HG02840 (cell line): ENCODE measurements around the gene BRME1.

Experiments
- ATAC-seq: cut with Tn5 transposase; IDR thresholded peaks from one replicate; pipeline ENCODE4 v1.9.1; 2021; ENCODE audit warnings: mild to moderate bottlenecking, moderate library complexity, moderate number of reproducible peaks; ENCODE audit not compliant: unreplicated experiment, low FRiP score

BRME1 gene

DNA sequence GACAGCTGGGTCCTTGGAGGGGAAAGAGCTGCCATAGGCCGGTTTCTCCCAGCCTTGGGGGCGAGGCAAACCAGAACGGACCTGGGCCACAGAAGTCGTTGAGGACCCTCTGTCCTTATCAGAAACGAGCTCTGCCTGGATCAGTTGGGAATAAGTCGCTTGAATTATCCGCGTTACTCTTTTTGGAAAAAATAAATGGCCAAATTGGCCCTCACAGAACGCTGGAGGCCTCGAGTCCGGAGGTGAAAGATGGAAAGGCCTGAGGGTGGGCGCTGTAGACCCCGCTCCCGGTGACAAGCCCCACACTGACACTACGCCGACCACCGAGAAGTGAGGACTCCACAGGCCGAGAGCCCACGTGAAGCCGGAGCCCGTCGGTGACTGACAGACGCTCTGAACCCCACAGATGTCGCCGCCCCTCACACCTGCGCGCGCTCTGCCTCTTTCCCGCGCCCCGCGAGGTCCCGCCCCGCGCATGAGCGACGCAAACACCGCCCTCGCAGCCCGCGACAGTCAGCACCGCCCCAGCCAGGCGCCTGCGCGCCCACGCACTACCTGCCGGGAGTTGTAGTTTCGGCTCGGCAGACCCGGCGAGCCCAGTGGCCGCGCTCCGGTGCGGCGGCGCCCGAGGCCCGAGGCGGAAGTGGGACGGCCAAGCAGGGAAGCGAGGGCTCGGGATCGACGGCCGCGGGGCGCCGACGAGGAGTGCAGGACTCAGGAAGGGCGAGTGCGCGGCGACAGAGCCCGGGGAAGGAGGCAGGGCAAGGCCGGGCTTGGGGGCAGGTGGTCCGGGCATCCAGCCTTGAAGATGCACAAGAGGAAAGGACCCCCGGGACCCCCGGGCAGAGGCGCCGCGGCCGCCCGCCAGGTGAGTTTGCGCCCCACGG is at the start of gene BRME1, which contains the start of gene CC2D1A:
TSS of gene BRME1 (minus strand) at position 484 of the 887 bp plus-strand sequence. CDS start 1,225 bp downstream, outside the sequence.
TSS of gene CC2D1A (plus strand) at position 568 of the 887 bp plus-strand sequence. CDS start at position 809, 241 bp downstream.
- peak; percentile 85 for ATAC-seq

GRCh38 chr19:13954185-13954584 is 48.3 kb upstream of the BRME1 start:
- no peak for ATAC-seq

- no peak for ATAC-seq
Measured at GRCh38 chr19:13952931-13953531, 47.1 kb upstream of the BRME1 start.

DNA sequence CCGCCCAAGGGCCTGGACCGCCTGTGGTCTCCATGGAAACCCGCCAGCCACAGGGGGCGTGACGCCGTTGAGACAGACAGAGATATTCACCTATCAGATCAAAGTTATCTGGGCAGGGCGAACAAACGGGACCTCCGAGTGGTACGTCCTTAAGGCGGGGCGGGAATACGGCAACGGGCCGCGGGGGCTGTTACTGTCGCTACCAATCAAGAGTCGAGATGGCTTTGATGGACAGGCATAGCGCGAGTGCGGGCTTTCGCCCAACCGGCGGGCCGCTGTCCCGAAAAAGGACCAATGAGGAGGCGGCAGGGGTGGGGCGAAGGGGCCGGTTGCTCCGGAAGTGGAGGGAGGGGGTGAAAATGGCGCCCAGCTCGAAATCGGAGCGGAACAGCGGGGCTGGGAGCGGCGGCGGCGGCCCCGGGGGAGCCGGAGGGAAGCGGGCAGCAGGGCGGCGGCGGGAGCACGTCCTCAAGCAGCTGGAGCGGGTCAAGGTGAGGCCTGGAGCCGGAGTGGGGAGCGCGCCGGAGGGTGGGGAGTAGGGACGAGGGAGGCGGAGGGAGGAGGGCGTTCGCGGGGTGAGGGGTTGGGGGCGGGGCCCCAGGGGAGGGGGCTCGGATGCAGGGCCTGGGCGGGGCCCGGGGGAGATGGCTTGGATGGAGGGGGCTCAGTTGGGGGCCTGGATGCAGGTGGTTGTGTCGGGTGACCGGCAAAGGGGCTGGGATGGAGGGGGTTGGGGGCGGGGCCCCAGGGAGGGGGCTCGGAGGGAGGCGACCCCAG is 46.4 kb upstream of the BRME1 start, which contains the start of gene DCAF15:
TSS of gene DCAF15 (plus strand) at position 356 of the 777 bp plus-strand sequence. CDS start at position 360, 4 bp downstream.
- peak; percentile 96 for ATAC-seq

DNA sequence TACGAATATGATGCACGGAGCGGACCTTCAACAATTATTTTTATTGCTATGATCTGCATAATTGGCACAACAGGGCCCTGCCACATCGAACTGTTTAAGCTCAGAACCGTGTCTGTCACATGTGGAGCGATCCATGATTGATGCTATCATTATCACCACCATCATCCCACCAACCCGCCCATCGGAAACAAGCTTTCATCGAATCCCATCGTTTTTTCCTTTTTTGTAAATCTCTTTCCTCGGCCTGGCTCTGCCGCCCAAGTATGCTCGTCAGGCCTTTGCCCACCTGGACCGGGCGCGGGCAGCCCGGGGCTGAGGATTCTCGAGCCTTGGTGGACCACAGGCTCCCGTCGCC is 45.9 kb upstream of the BRME1 start:
- ATAC-seq, result no peak

- no peak for ATAC-seq
Measured at GRCh38 chr19:13951043-13951442, 45.1 kb upstream of the BRME1 start.

DNA sequence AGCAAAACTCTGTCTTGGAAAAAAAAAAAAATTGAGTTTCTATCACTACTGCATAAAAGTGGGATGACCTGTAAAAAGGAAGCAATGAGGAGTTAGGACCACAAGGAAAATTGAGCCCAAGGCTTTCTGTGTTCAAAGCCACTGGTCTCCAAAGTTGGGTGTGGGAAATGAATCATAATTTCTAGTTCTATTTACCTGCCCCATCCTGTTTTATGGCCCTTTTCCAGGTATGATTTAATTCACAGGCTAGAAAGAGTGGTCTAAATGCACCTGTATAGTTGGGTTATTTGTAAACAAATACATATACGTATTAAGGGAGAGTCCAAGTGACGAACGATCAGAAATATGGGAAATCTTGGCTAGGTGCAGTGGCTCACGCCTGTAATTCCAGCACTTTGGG is 40.5 kb upstream of the BRME1 start:
- no peak for ATAC-seq

GRCh38 chr19:13942023-13942684 is 36.2 kb upstream of the BRME1 start:
- ATAC-seq, result no peak

- ATAC-seq, result no peak
Measured at GRCh38 chr19:13938301-13939064, 32.6 kb upstream of the BRME1 start, which contains the start of gene PODNL1. Gene PODNL1 (minus strand): TSS chr19:13938417. CDS start chr19:13938181, 236 bp downstream.

DNA sequence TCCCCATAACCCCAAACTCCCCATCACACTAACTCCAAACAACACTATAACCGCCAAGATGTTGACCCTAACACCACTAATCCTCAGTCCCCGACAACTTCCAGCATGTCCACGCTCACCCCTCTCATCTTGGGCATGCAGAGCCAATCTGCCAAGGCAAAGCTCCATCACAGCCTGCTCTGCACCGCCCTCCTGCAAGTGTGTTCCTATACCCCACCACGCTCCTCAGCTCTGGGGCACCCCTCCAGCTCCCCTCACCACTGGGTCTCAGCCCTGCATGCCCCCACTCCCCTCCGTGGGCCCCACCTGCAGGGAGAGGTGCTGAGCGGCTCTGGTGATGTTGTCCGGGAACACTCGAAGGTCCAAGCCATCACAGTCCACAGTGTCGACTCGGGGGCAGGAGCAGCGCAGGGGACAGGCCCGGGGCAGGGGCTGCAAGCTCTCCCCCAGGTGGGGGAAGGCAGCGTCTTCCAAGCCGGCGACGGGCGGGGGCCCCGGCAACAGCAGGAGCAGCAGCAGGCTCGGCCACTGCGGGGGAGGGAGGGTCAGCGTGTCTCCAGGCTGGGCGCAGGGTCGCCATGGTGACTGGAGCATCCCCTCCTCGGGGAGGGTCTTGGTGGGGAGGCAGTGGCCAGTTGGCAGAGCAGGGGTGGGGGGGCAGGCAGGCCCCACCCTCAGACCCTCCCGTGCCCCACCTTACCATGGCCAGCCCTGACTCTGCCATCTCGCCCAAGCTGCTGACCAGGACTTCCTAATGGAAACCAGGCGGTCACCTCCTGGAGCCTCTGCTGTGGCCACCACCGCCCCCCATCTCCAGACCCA is 31.8 kb upstream of the BRME1 start:
- ATAC-seq, result no peak

- no peak for ATAC-seq
Measured at GRCh38 chr19:13935765-13936510, 30.0 kb upstream of the BRME1 start.

DNA sequence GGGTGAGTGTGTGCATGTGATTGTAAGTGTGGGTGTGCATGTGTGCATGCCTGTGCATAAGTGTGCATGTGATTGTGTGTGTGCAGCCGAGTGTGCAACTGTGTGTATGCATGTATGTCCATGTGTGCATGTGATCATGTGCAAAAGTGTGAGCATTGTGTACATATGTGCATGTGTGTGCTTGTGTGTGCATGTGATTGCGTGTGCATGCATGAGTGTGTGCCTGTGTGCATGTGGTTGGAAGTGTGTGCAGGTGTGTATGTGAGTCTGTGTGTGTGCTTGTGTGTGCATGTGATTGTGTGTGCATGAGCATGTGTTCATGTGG is 28.8 kb upstream of the BRME1 start:
- ATAC-seq, result no peak

GRCh38 chr19:13932911-13933393 is 27.0 kb upstream of the BRME1 start:
- ATAC-seq, result no peak

GRCh38 chr19:13932149-13932637 is 26.3 kb upstream of the BRME1 start:
- no peak for ATAC-seq

- ATAC-seq, result no peak
Measured at GRCh38 chr19:13931391-13932148, 25.7 kb upstream of the BRME1 start.

GRCh38 chr19:13930402-13930801 is 24.5 kb upstream of the BRME1 start:
- no peak for ATAC-seq

GRCh38 chr19:13929956-13930355 is 24.0 kb upstream of the BRME1 start:
- no peak for ATAC-seq
